H1 (cell line): ENCODE results near the gene SLC22A6. TPM values are rescaled to one million over a fixed set of nuclear protein-coding genes. Genes with fewer than 3 reads are reported as not detected.

Source experiments
- CTCF ChIA-PET: fragments of 300-600 bp; sonication (Branson Sonifier 250); formaldehyde crosslinking; loops from one replicate; lab custom pipeline; 2021; ENCODE audit not compliant: partially characterized antibody; lab: Charles Lee
- POLR2A ChIA-PET: fragments of 300-600 bp; sonication (Branson Sonifier 250); formaldehyde crosslinking; loops from one replicate; lab custom pipeline; 2021; ENCODE audit warnings: inconsistent platforms; ENCODE audit not compliant: partially characterized antibody; lab: Charles Lee
- DNase-seq, 2 experiments: peaks; one replicate each; pipeline versions ENCODE4 v3.0.0 to v3.0.0-alpha.2; 2010 to 2022; ENCODE audit warnings: low spot score in 2 of 2, low read depth in 1 of 2, mixed read lengths in 1 of 2
- FAIRE-seq: peaks from 2 replicates; lab custom pipeline; 2011; peaks lifted over from hg19 to GRCh38; lab: Jason Lieb, UNC
- H2AFZ ChIP-seq: 2 replicates; pipeline ENCODE4 v1.8.1; 2012; ENCODE audit warnings: low read length, inconsistent platforms
- H2AK5ac ChIP-seq: 2 replicates; pipeline ENCODE4 v1.6.1; 2013; ENCODE audit warnings: low read depth, low read length
- H2BK120ac ChIP-seq: replicated peaks from 2 replicates; pipeline ENCODE3; 2013; ENCODE audit warnings: low read depth, low read length, inconsistent platforms
- H2BK12ac ChIP-seq: 2 replicates; pipeline ENCODE4 v1.6.1; 2013; ENCODE audit warnings: low read depth, low read length
- H2BK15ac ChIP-seq: 2 replicates; pipeline ENCODE4 v1.6.1; 2013; ENCODE audit warnings: low read length
- H2BK20ac ChIP-seq: 2 replicates; pipeline ENCODE4 v1.6.1; 2013; ENCODE audit warnings: low read length
- H2BK5ac ChIP-seq: 2 replicates; pipeline ENCODE4 v1.6.1; 2013; ENCODE audit warnings: low read depth, low read length
- H3K14ac ChIP-seq: 2 replicates; pipeline ENCODE4 v1.6.1; 2013; ENCODE audit warnings: inconsistent platforms; ENCODE audit not compliant: insufficient read length
- H3K18ac ChIP-seq: 2 replicates; pipeline ENCODE4 v1.6.1; 2013; ENCODE audit warnings: low read length; ENCODE audit errors: extremely low read depth
- H3K23ac ChIP-seq: 2 replicates; pipeline ENCODE4 v1.6.1; 2013; ENCODE audit warnings: inconsistent platforms; ENCODE audit not compliant: insufficient read length
- H3K23me2 ChIP-seq: 2 replicates; pipeline ENCODE4 v1.6.1; 2013; ENCODE audit warnings: low read depth, low read length
- H3K27ac ChIP-seq: 2 replicates; pipeline ENCODE4 v1.6.1; 2011; ENCODE audit warnings: low read depth, low read length, inconsistent platforms
- H3K27me3 ChIP-seq, 4 experiments: replicated peaks in 1 of 4; 1 replicate in 1 of 4; 2 replicates in 3 of 4; pipeline versions ENCODE4 v1.6.1 to v1.8.1; 2011 to 2013; ENCODE audit warnings: low read length in 3 of 4, mild to moderate bottlenecking in 3 of 4, inconsistent platforms in 2 of 4, mixed read lengths in 2 of 4, moderate library complexity in 1 of 4; ENCODE audit not compliant: control insufficient read depth in 3 of 4, insufficient read depth in 3 of 4; ENCODE audit errors: extremely low read depth in 1 of 4
- H3K36me3 ChIP-seq, 4 experiments: 2 replicates each; pipeline versions ENCODE4 v1.6.1 to v1.8.1; 2011 to 2013; ENCODE audit warnings: mild to moderate bottlenecking in 4 of 4, low read length in 3 of 4, moderate library complexity in 2 of 4, control low read depth in 1 of 4, inconsistent platforms in 1 of 4; ENCODE audit not compliant: insufficient read depth in 4 of 4, control insufficient read depth in 2 of 4
- H3K4ac ChIP-seq: replicated peaks from 2 replicates; pipeline ENCODE3; 2013; ENCODE audit warnings: low read length, low read depth, mixed read lengths, inconsistent platforms; ENCODE audit not compliant: insufficient read length
- H3K4me1 ChIP-seq, 4 experiments: replicated peaks in 1 of 4; 1 replicate in 1 of 4; 2 replicates in 3 of 4; pipeline versions ENCODE4 v1.6.1 to v1.8.1; 2011 to 2013; ENCODE audit warnings: low read length in 3 of 4, inconsistent platforms in 2 of 4, mixed read lengths in 1 of 4; ENCODE audit not compliant: insufficient read depth in 4 of 4, control insufficient read depth in 3 of 4
- H3K4me2 ChIP-seq, 2 experiments: 2 replicates each; pipeline versions ENCODE4 v1.6.1 to v1.8.1; 2011 to 2013; ENCODE audit warnings: low read depth in 2 of 2, low read length in 2 of 2, control low read depth in 1 of 2, inconsistent platforms in 1 of 2, mild to moderate bottlenecking in 1 of 2; ENCODE audit not compliant: insufficient read depth in 1 of 2
- H3K4me3 ChIP-seq, 4 experiments: fragments of 200-600, 300-600 bp in 1 of 4; sonication (generic), shearing (Covaris generic), sonication (Bioruptor Twin) in 1 of 4; 2 replicates each; pipeline versions ENCODE4 v1.5.1 to v1.8.1; 2011 to 2016; ENCODE audit warnings: low read length in 4 of 4, low read depth in 3 of 4, control low read depth in 2 of 4, inconsistent platforms in 2 of 4, mild to moderate bottlenecking in 2 of 4, mixed read lengths in 1 of 4, moderate library complexity in 1 of 4; ENCODE audit not compliant: insufficient read depth in 2 of 4; ENCODE audit errors: extremely low read depth in 1 of 4
- H3K56ac ChIP-seq: replicated peaks from 2 replicates; pipeline ENCODE3; 2013; ENCODE audit warnings: low read depth, mild to moderate bottlenecking, mixed read lengths, low read length, inconsistent platforms; ENCODE audit not compliant: insufficient read length
- H3K79me1 ChIP-seq: 2 replicates; pipeline ENCODE4 v1.6.1; 2013; ENCODE audit warnings: low read depth, low read length, control low read depth
- H3K79me2 ChIP-seq, 2 experiments: 2 replicates each; pipeline versions ENCODE4 v1.6.1 to v1.8.1; 2012 to 2013; ENCODE audit warnings: low read length in 2 of 2, mild to moderate bottlenecking in 2 of 2, inconsistent platforms in 1 of 2; ENCODE audit not compliant: insufficient read depth in 2 of 2, control insufficient read depth in 1 of 2
- H3K9ac ChIP-seq, 4 experiments: replicated peaks in 1 of 4; 1 replicate in 1 of 4; 2 replicates in 3 of 4; pipeline versions ENCODE4 v1.6.1 to v1.8.1; 2011 to 2013; ENCODE audit warnings: low read depth in 3 of 4, low read length in 3 of 4, control low read depth in 2 of 4, mild to moderate bottlenecking in 2 of 4, moderate library complexity in 2 of 4, inconsistent platforms in 1 of 4; ENCODE audit errors: extremely low read depth in 1 of 4
- H3K9me3 ChIP-seq, 2 experiments: 2 replicates each; pipeline versions ENCODE4 v1.6.1 to v1.8.1; 2012 to 2013; ENCODE audit warnings: mild to moderate bottlenecking in 2 of 2, moderate library complexity in 2 of 2, control low read depth in 1 of 2, inconsistent platforms in 1 of 2, low read depth in 1 of 2, low read length in 1 of 2, mixed read lengths in 1 of 2; ENCODE audit not compliant: insufficient read depth in 2 of 2
- H4K20me1 ChIP-seq, 2 experiments: replicated peaks in 1 of 2; 2 replicates each; pipeline versions ENCODE3 to v1.8.1; 2011 to 2013; ENCODE audit warnings: inconsistent platforms in 2 of 2, low read length in 2 of 2, mild to moderate bottlenecking in 1 of 2; ENCODE audit not compliant: insufficient read depth in 2 of 2, control insufficient read depth in 1 of 2
- H4K5ac ChIP-seq: 2 replicates; pipeline ENCODE4 v1.6.1; 2013; ENCODE audit warnings: low read length, low read depth, mixed read lengths, inconsistent platforms; ENCODE audit not compliant: insufficient read length
- H4K8ac ChIP-seq: 2 replicates; pipeline ENCODE4 v1.8.0; 2013; ENCODE audit warnings: mild to moderate bottlenecking, moderate library complexity, low read length, inconsistent platforms; ENCODE audit not compliant: insufficient read depth; ENCODE audit errors: extremely low read depth
- H4K91ac ChIP-seq: replicated peaks from 2 replicates; pipeline ENCODE3; 2013; ENCODE audit warnings: low read length, mixed read lengths, inconsistent platforms; ENCODE audit not compliant: insufficient read length
- BACH1 ChIP-seq: IDR thresholded peaks from 2 replicates; pipeline ENCODE4 v1.6.1; 2012; ENCODE audit warnings: low read length, improper control_type of control experiment
- CBX5 ChIP-seq: fragments of 300-800, 300-1000 bp; sonication (generic); IDR thresholded peaks from 2 replicates; pipeline ENCODE4 v1.7.1; 2016; ENCODE audit warnings: antibody characterized with exemption, low read length, low read depth
- CEBPB ChIP-seq: IDR thresholded peaks from 2 replicates; pipeline ENCODE4 v1.6.1; 2012; ENCODE audit warnings: low read depth, low read length
- CTCF ChIP-seq, 3 experiments: IDR thresholded peaks; 1 replicate in 2 of 3; 2 replicates in 1 of 3; pipeline versions ENCODE4 v1.5.1 to v1.6.1; 2011; ENCODE audit warnings: low read length in 3 of 3, mild to moderate bottlenecking in 3 of 3, inconsistent platforms in 2 of 3, low read depth in 1 of 3, moderate library complexity in 1 of 3; ENCODE audit not compliant: insufficient read depth in 1 of 3; ENCODE audit errors: control extremely low read depth in 1 of 3
- E2F6 ChIP-seq: IDR thresholded peaks from 2 replicates; pipeline ENCODE4 v1.6.1; 2012; ENCODE audit warnings: inconsistent platforms
- JUND ChIP-seq: IDR thresholded peaks from 2 replicates; pipeline ENCODE4 v1.6.1; 2011; ENCODE audit warnings: mild to moderate bottlenecking, improper control_type of control experiment, low read length
- MAX ChIP-seq: IDR thresholded peaks from 2 replicates; pipeline ENCODE4 v1.6.1; 2012; ENCODE audit warnings: inconsistent platforms
- SAP30 ChIP-seq: fragments of 300-600 bp; sonication (generic); IDR thresholded peaks from 2 replicates; pipeline ENCODE4 v1.7.1; 2012; ENCODE audit warnings: low read length, moderate library complexity, mild to moderate bottlenecking, inconsistent platforms; ENCODE audit not compliant: insufficient read depth, insufficient replicate concordance
- SP4 ChIP-seq: IDR thresholded peaks from 2 replicates; pipeline ENCODE4 v1.6.1; 2012; ENCODE audit warnings: low read length, inconsistent platforms
- WGBS, 2 experiments: shearing (Covaris generic) in 1 of 2; methylation state at CpG; one replicate each; pipeline versions ENCODE4 v1.1.6 to v1.1.7; 2013 to 2015; ENCODE audit warnings: low lambda C conversion rate in 2 of 2, mixed read lengths in 2 of 2, inconsistent platforms in 1 of 2, low coverage in 1 of 2, missing lambda C conversion rate in 1 of 2; ENCODE audit not compliant: insufficient replicate concordance in 2 of 2, insufficient coverage in 1 of 2, insufficient read length in 1 of 2; ENCODE audit errors: extremely low coverage in 1 of 2, missing lambda C conversion rate in 1 of 2; 5-methylcytosine and 5-hydroxymethylcytosine counted together
- polyA plus RNA-seq, 7 experiments: library from polyadenylated mRNA; depleted of rRNA in 3 of 7; stranded (reverse) in 5 of 7; unstranded in 2 of 7; fragments of >200 nt in 5 of 7; fragments of 200-250 nt in 2 of 7; gene quantifications; 1 replicate in 5 of 7; 2 replicates in 1 of 7; 4 replicates in 1 of 7; pipeline versions ENCODE4 v1.2.1 to v1.2.3, GENCODE V29; 2011 to 2013; ENCODE audit warnings: missing spikeins in 2 of 7, mixed read lengths in 2 of 7
- total RNA-seq: library from RNA; stranded (reverse); fragmentation: NEBNext Ultra II Directional; extraction: Animal tissue kit (Norgen Biotek cat#: 25700); gene quantifications from 2 replicates; pipeline ENCODE4 v1.2.1, GENCODE V29; 2021

The SLC22A6 gene
- total and polyA plus RNA-seq, 2 of the 8 experiments (the other 6 are each of a cell fraction or from before 2014, with no cell fraction given) = not detected

GRCh38 chr11:62980133-62980760 lies 4.5 kb downstream of the SLC22A6 start:
- Histone ChIP-seq H3K14ac (no peak overlapping the region), H3K9me3 (no peaks in the 10 kb centered on the region), H4K20me1 (no peaks in the 10 kb centered on the region), H2BK20ac (no peak overlapping the region), H2BK120ac (no peak overlapping the region), H2BK15ac (no peak overlapping the region), H4K5ac (no peak overlapping the region), H4K8ac (no peak overlapping the region), H3K56ac (no peak overlapping the region), H2BK12ac (no peak overlapping the region), H2AK5ac (no peak overlapping the region), H3K79me2 (no peaks in the 10 kb centered on the region), H3K79me1 (no peaks in the 10 kb centered on the region), H3K23me2 (no peaks in the 10 kb centered on the region), H3K4me1 (peaks cover 0 to 2% (median under 1%) of the 10 kb centered on the region in 4 experiments; a peak in 2 of 7 replicates), H3K4ac (no peak overlapping the region), H3K27ac (no peak overlapping the region), H3K23ac (no peak overlapping the region), H3K4me2 (no peak overlapping the region), H3K18ac (no peak overlapping the region), H3K27me3 (no peaks in the 10 kb centered on the region; a peak in 2 of 7 replicates), H3K9ac (no peak overlapping the region), H2AFZ (no peak overlapping the region), H4K91ac (no peak overlapping the region), H2BK5ac (no peak overlapping the region), H3K36me3 (no peaks in the 10 kb centered on the region), H3K4me3 (no peak overlapping the region)
- CTCF ChIA-PET = interaction anchor here (0.9 to 13.2 kb wide), 7 partner anchors 14 to 73 kb away, joined by 3 to 201 read pairs (median 4); no protein-coding TSS in a partner anchor
- FAIRE-seq (no peak), DNase-seq (no peak)
- 76% methylated on average over 1 of the region's 1 CpG; no CpG with 5 or more reads in 1 of the 2 experiments for WGBS, 2 experiments
- POLR2A ChIA-PET = interaction anchor here (0.6 to 1.4 kb wide), 3 partner anchors 11 to 168 kb away, joined by 3 to 4 read pairs (median 3); no protein-coding TSS in a partner anchor
- TF ChIP-seq SAP30 = no peak
- TF ChIP-seq E2F6 = no peak
- TF ChIP-seq CBX5 = no peak
- no peak for TF ChIP-seq JUND
- no peak for TF ChIP-seq BACH1
- TF ChIP-seq SP4 = no peak
- TF ChIP-seq CEBPB = no peak
- no peak for TF ChIP-seq MAX
- no peak for TF ChIP-seq CTCF (IDR thresholded peaks at IDR 0.05; ENCODE audit: control extremely low read depth in 1 of 3, insufficient read depth in 1 of 3, low read depth in 1 of 3, low read length in 3 of 3)
